ENCODE results near the gene DHX34. TPM values are rescaled to one million over a fixed set of nuclear protein-coding genes. Genes with fewer than 3 reads are reported as not detected.
A peak's percentile ranks its signal among the peaks of the same experiment; 100 is the strongest.

The DHX34 gene
- total RNA-seq, 1 experiment from 2014 or later: 23.0 TPM

DNA sequence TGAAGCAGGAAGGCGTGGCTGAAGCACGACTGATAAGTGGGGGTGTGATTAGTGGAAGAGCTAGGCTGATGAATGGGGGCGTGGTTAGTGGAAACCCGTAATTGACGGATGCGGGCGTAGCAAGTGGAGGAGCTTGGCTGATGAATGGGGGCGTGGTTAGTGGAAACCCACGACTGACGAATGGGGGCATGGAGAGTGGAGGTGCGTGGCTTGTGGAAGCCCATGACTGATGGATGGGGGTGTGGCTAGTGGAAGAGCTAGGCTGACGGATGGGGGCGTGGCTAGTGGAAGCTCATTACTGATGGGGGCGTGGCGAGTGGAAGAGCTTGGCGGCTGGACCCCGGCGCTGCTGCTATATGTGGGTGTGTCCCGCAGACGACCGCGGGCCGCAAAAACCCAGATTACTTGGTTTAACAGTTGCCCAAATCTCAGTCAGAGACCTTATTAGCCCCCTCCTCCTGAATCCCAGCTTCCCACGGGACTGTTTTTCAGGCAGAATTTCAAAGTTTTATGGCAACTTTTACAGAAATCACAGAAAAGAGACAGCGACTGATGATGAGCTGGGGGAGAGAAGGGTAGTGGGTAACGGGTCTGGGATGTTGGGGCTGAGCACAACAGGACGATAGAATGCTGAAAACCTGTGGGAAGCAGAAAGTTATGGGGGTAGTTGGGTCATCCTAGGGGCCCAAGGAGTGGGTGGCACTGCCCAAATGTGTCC, 79.2 kb downstream of the DHX34 start:
- Histone ChIP-seq H3K9me2 (ENCODE audit: insufficient read depth) (no peaks in the 10 kb centered on the region), H3K27ac (0 out of 2 replicates have a peak overlapping the region, but pooled peaks have one; percentile 19), H3K4me3 (peak overlapping the region; percentile 33; the same call in 1 of the 2 replicates), H3K4me2 (peak overlapping the region; percentile 86), H3K9me3 (ENCODE audit: insufficient read depth, low read depth) (no peaks in the 10 kb centered on the region), H3K4me1 (replicated peaks; ENCODE audit: insufficient read depth) (peaks cover 22% of the 10 kb centered on the region), H3F3A (ENCODE audit: insufficient read depth, low read depth) (peaks cover 32% of the 10 kb centered on the region), H4K20me1 (ENCODE audit: insufficient read depth) (no peaks in the 10 kb centered on the region), H3K36me3 (ENCODE audit: low read depth) (no peaks in the 10 kb centered on the region), H2AFZ (peak overlapping the region; percentile 62; the same call in 1 of the 2 replicates), H3K27me3 (ENCODE audit: insufficient read depth, low read depth) (peaks cover 18% of the 10 kb centered on the region), H3K79me2 (ENCODE audit: low read depth) (no peaks in the 10 kb centered on the region)
- TF ChIP-seq CTCF (conservative IDR thresholded peaks at IDR 0.05): no peak
- no peak for TF ChIP-seq EZH2 (IDR thresholded peaks at IDR 0.05; ENCODE audit: low read depth)
- POLR2A ChIA-PET (ENCODE audit: unreplicated experiment): interaction anchor here (0.5 to 0.6 kb wide), 3 partner anchors 26 to 315 kb away, joined by 6 to 17 read pairs (median 6); partner anchors contain the start of gene ZC3H4
- intact Hi-C loops (cut with micrococcal nuclease; ENCODE audit: unreplicated experiment): loop anchor here (10.0 kb wide), 1 partner anchor 414 kb away; the partner anchor contains the start of gene NPAS1
- CTCF ChIA-PET: interaction anchor here (0.5 to 1.7 kb wide), 20 partner anchors 8 to 399 kb away, joined by 3 to 18 read pairs (median 4); partner anchors contain the start of gene DHX34
- BruUV-seq (replicated peaks): no TSS peak
- DNase-seq: peak; percentile 88 to 92

DNA sequence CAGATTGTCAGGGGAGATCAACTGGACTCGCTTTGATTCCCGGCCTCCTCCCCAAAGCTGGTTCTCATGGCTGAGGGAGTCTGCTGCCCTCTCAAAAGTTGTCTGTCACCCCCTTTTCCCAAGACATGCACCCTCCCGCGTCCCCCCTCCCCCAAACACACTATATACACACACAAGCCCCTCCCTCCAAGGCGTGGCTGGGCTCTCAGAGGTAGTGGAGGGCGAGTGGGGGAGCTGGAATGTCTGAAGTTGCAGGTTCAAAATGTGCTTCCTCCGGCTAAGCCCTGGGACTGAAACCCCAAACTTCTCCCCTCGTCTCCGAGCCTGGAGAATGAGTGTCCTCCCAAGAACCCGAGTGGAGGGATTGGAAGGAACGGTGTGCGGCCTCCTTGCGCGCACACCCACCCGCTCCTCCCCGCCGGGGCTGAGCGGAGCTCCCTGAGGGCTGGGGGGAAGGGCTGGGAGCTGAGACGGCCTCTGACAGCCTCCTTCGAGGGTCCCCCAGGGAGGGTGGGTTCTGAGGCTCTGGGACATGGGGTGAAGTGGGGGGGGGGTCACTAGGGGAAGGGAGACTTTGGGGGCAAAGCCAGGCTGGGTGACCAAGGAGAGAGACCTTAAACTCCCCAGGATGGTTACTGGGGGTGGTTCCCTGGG, 80.2 kb downstream of the DHX34 start:
- H3K4me3 ChIP-seq: no peak overlapping the region; the same call in 1 of the 2 replicates
- CTCF ChIA-PET: interaction anchor here (0.5 to 1.7 kb wide), 5 partner anchors 7 to 297 kb away, joined by 4 to 18 read pairs (median 6); partner anchors contain the start of gene DHX34
- intact Hi-C loops (cut with micrococcal nuclease; ENCODE audit: unreplicated experiment): loop anchor here (10.0 kb wide), 1 partner anchor 414 kb away; the partner anchor contains the start of gene NPAS1
- no peaks in the 10 kb centered on the region for H4K20me1 ChIP-seq (ENCODE audit: insufficient read depth)
- no peaks in the 10 kb centered on the region for H3K9me3 ChIP-seq (ENCODE audit: insufficient read depth, low read depth)
- TF ChIP-seq EZH2 (IDR thresholded peaks at IDR 0.05; ENCODE audit: low read depth) (no peak), CTCF (conservative IDR thresholded peaks at IDR 0.05) (no peak)
- POLR2A ChIA-PET (ENCODE audit: unreplicated experiment): interaction anchor here (0.6 kb wide), 2 partner anchors 294 to 316 kb away, joined by 4 to 7 read pairs; partner anchors contain the start of gene ZC3H4
- H2AFZ ChIP-seq: no peak overlapping the region
- peak overlapping the region; percentile 86 for H3K4me2 ChIP-seq
- peaks cover 34% of the 10 kb centered on the region for H3F3A ChIP-seq (ENCODE audit: insufficient read depth, low read depth)
- peaks cover 22% of the 10 kb centered on the region for H3K4me1 ChIP-seq (replicated peaks; ENCODE audit: insufficient read depth)
- H3K27me3 ChIP-seq (ENCODE audit: insufficient read depth, low read depth): peaks cover 13% of the 10 kb centered on the region; the same call in 1 of the 2 replicates
- H3K27ac ChIP-seq: no peak overlapping the region
- no peaks in the 10 kb centered on the region for H3K9me2 ChIP-seq (ENCODE audit: insufficient read depth)
- DNase-seq: no peak
- no TSS peak for BruUV-seq (replicated peaks)
- H3K36me3 ChIP-seq (ENCODE audit: low read depth): no peaks in the 10 kb centered on the region
- H3K79me2 ChIP-seq (ENCODE audit: low read depth): no peaks in the 10 kb centered on the region

DNA sequence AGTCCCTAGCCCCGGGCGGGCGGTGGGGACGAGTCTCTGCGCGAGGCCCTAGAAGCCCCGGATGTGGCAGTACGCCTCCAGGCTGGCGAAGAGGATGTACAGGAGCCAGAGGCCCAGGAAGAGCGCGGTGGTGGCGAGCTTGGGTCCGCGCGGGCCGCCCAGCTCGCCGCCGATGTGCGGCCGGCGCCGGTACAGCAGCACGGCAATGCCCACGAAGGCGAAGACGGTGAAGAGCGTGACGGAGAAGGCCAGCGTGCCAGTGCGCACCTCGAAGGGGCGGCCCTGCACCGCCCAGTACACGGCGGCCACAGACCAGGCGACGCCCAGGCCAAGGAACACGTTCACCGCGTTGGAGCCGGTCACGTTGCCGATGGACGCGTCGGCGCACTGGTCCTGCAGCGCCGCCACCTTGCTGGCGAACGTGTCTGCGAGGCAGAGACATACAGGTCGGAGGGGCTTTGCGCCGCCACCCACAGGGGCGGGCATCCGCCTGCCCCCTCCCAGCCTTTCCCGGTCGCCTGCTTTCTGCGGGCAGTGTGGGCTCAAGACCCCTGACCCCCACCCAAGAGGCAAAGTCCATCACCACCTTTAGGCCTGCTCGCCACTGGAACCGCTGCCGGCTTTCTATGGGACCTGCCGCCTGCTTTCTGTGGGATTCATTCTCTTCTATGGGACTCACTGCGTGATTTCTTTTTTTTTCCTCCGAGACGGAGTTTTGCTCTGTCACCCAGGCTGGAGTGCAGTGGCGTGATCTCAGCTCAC, 81.1 kb downstream of the DHX34 start:
- H3K27me3 ChIP-seq (ENCODE audit: insufficient read depth, low read depth): peaks cover 11% of the 10 kb centered on the region
- ChIA-PET POLR2A (ENCODE audit: unreplicated experiment) (no interaction called here), CTCF (interaction anchor here (0.5 kb wide), 1 partner anchor 16 kb away, joined by 3 read pairs; no protein-coding TSS in a partner anchor)
- no peak overlapping the region for H3K4me3 ChIP-seq
- BruUV-seq (replicated peaks): no TSS peak
- no peak overlapping the region for H3K27ac ChIP-seq
- H2AFZ ChIP-seq: no peak overlapping the region
- no peak for TF ChIP-seq CTCF (conservative IDR thresholded peaks at IDR 0.05)
- TF ChIP-seq EZH2 (IDR thresholded peaks at IDR 0.05; ENCODE audit: low read depth): no peak
- intact Hi-C loops (cut with micrococcal nuclease; ENCODE audit: unreplicated experiment): no loop called here
- H3F3A ChIP-seq (ENCODE audit: insufficient read depth, low read depth): peaks cover 34% of the 10 kb centered on the region
- DNase-seq: peak in 1 of 2 experiments; percentile 34
- no peaks in the 10 kb centered on the region for H4K20me1 ChIP-seq (ENCODE audit: insufficient read depth)
- no peaks in the 10 kb centered on the region for H3K9me3 ChIP-seq (ENCODE audit: insufficient read depth, low read depth)
- H3K79me2 ChIP-seq (ENCODE audit: low read depth): no peaks in the 10 kb centered on the region
- H3K9me2 ChIP-seq (ENCODE audit: insufficient read depth): no peaks in the 10 kb centered on the region
- no peak overlapping the region for H3K4me2 ChIP-seq
- H3K36me3 ChIP-seq (ENCODE audit: low read depth): no peaks in the 10 kb centered on the region
- H3K4me1 ChIP-seq (replicated peaks; ENCODE audit: insufficient read depth): peaks cover 22% of the 10 kb centered on the region

All from PC-9 (cell line).